Lower leg skin (tissue), 4 donors: ENCODE data around the gene AGMO. TPM values are rescaled to one million over a fixed set of nuclear protein-coding genes. Genes with fewer than 3 reads are reported as not detected.

Experiments
- DNase-seq, 2 donors: peaks; one replicate each; pipeline ENCODE4 v3.0.0-alpha.2; 2019; ENCODE audit warnings: low spot score in 2 of 2
- H3K4me3 ChIP-seq: fragments of 200-600 bp; sonication (generic); 2 replicates; pipeline ENCODE4 v1.5.1; 2017; ENCODE audit warnings: mild to moderate bottlenecking, low read depth; ENCODE audit not compliant: poor library complexity, severe bottlenecking
- CTCF ChIP-seq, 3 donors: fragments of 450-650 bp; IDR thresholded peaks; one replicate each; pipeline ENCODE4 v1.5.1; 2016; ENCODE audit warnings: antibody characterized with exemption in 3 of 3, mild to moderate bottlenecking in 3 of 3, moderate library complexity in 2 of 3
- POLR2A ChIP-seq, 2 donors: fragments of 450-650 bp; IDR thresholded peaks; one replicate each; pipeline ENCODE4 v1.6.1; 2016 to 2017; ENCODE audit warnings: antibody characterized with exemption in 2 of 2, mild to moderate bottlenecking in 1 of 2, moderate library complexity in 1 of 2
- WGBS, 2 donors: methylation state at CpG; one replicate each; pipeline ENCODE4 v1.1.5; 2018; 5-methylcytosine and 5-hydroxymethylcytosine counted together
- intact Hi-C: fragments of 100-400 bp; cut with DNase I; formaldehyde crosslinking; loops from one replicate; pipeline ENCODE4 v1.15.0; 2023; ENCODE audit warnings: low total_unique reads
- total RNA-seq, 4 donors: library from RNA; depleted of rRNA; stranded (reverse); fragments of >200 nt; gene quantifications; one replicate each; pipeline ENCODE4 v1.1.0, GENCODE V29; 2016

The AGMO gene
- under 1 TPM in 3 of 4 donors, not detected in 1; 0.15 to 0.58 (median 0.22) TPM for total RNA-seq

GRCh38 chr7:15561835-15562234, at the start of gene AGMO:
Gene AGMO, minus strand, starts transcription at chr7:15562015.
- 24 to 29% methylated on average over 5 of the region's 5 CpGs for WGBS, 2 donors
- H3K4me3 ChIP-seq, result no peak within 1 kb of the TSS

GRCh38 chr7:15610503-15610902, 48.7 kb upstream of the AGMO start:
- intact Hi-C loops, result no loop called here
- no peak for DNase-seq
- WGBS, 2 donors, result 85% methylated on average over 2 of the region's 2 CpGs
- no peak overlapping the region for H3K4me3 ChIP-seq
- TF ChIP-seq POLR2A (IDR thresholded peaks at IDR 0.05), result no peak
- no peak for TF ChIP-seq CTCF (IDR thresholded peaks at IDR 0.05)

More at GRCh38 chr7:15561835-15562234, at the start of gene AGMO:
- intact Hi-C loops, result no loop called here
- DNase-seq, result peak; percentile 41 to 91
- TF ChIP-seq POLR2A (IDR thresholded peaks at IDR 0.05) (no peak), CTCF (IDR thresholded peaks at IDR 0.05) (no peak)

- intact Hi-C loops, result no loop called here
- H3K4me3 ChIP-seq, result no peak overlapping the region
- TF ChIP-seq POLR2A (IDR thresholded peaks at IDR 0.05) (no peak), CTCF (IDR thresholded peaks at IDR 0.05) (no peak)
- no peak for DNase-seq
- WGBS, 2 donors, result 72 to 81% methylated on average over 2 of the region's 2 CpGs
These were observed 47.5 kb upstream of the AGMO start for GRCh38 chr7:15609287-15609686.

DNA sequence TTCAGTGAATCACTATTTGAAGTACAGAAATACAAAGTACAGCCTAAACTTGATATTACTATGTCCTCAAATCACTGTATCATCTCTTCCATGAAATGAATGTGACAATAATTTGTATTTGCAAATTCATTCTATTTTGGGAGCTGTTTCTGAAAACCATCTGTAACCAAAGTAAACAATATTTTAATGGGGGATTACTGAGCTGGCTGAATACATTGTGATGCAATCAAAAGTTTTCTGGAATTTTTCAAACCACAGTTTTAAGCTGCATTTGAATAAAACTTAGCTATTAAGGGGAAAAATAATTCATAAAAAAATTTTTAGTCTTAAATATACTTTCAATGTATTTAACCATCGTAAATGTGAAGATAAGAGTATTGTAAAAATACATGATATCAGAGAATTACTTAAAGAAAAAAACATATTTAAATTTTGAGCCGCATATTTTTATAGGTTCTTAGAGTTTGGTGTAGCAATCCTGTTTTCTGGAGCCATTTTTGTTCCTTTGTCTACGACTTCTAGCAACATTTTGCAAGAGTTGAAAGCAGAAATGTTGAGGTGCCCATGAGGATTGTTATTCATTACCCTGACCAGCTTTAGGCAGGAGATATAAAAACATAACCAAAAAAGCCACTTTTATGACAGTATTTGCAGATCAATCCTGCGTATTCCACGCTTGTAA, 45.9 kb upstream of the AGMO start:
- TF ChIP-seq POLR2A (IDR thresholded peaks at IDR 0.05) (no peak), CTCF (IDR thresholded peaks at IDR 0.05) (no peak)
- H3K4me3 ChIP-seq, result no peak overlapping the region
- intact Hi-C loops, result no loop called here
- DNase-seq, result no peak
- WGBS, 2 donors, result 72 to 74% methylated on average over 5 of the region's 5 CpGs

GRCh38 chr7:15606561-15606960, 44.7 kb upstream of the AGMO start:
- WGBS, 2 donors, result 79 to 85% methylated on average over 3 of the region's 3 CpGs
- no peak for TF ChIP-seq CTCF (IDR thresholded peaks at IDR 0.05)
- no peak overlapping the region for H3K4me3 ChIP-seq
- intact Hi-C loops, result no loop called here
- DNase-seq, result no peak

- H3K4me3 ChIP-seq, result no peak overlapping the region
- TF ChIP-seq POLR2A (IDR thresholded peaks at IDR 0.05) (no peak), CTCF (IDR thresholded peaks at IDR 0.05) (no peak)
- intact Hi-C loops, result no loop called here
- DNase-seq, result no peak
- WGBS, 2 donors, result 93 to 95% methylated on average over 1 of the region's 1 CpG
These were observed 42.4 kb upstream of the AGMO start for GRCh38 chr7:15604166-15604565.
